GM23338 (cell line): Measurements from ENCODE around the gene DDAH2. TPM values are rescaled to one million over a fixed set of nuclear protein-coding genes. Genes with fewer than 3 reads are reported as not detected.

ENCODE experiments used
- ATAC-seq: fragments of 200-7000 bp; cut with Tn5 transposase; 3 replicates; pipeline ENCODE4 v1.9.1; 2020
- DNase-seq: peaks from one replicate; pipeline ENCODE4 v3.0.0-alpha.2; 2015; ENCODE audit warnings: low spot score
- H2AFZ ChIP-seq: fragments of 200-600 bp; sonication (generic); 2 replicates; pipeline ENCODE4 v1.8.0; 2016; ENCODE audit warnings: antibody characterized with exemption, mild to moderate bottlenecking, moderate library complexity
- H3F3A ChIP-seq: fragments of 200-600 bp; sonication (generic); replicated peaks from 2 replicates; pipeline ENCODE4 v1.8.0; 2017; ENCODE audit warnings: antibody characterized with exemption, mixed run types, low read depth
- H3K27ac ChIP-seq: fragments of 200-600 bp; sonication (generic); 2 replicates; pipeline ENCODE4 v1.6.1; 2016; ENCODE audit warnings: low read depth
- H3K27me3 ChIP-seq: fragments of 200-600 bp; sonication (generic); 2 replicates; pipeline ENCODE4 v1.8.0; 2016; ENCODE audit warnings: mild to moderate bottlenecking, mixed run types, moderate library complexity; ENCODE audit not compliant: insufficient read depth
- H3K36me3 ChIP-seq: fragments of 200-600 bp; sonication (generic); 2 replicates; pipeline ENCODE4 v1.8.0; 2016; ENCODE audit warnings: mild to moderate bottlenecking; ENCODE audit not compliant: insufficient read depth
- H3K4me1 ChIP-seq: fragments of 200-600 bp; sonication (generic); 2 replicates; pipeline ENCODE4 v1.8.0; 2016; ENCODE audit warnings: mild to moderate bottlenecking, moderate library complexity; ENCODE audit not compliant: insufficient read depth
- H3K4me2 ChIP-seq: fragments of 200-600 bp; sonication (generic); 2 replicates; pipeline ENCODE4 v1.7.1; 2017; ENCODE audit warnings: mixed run types
- H3K4me3 ChIP-seq: fragments of 200-600 bp; sonication (generic); 2 replicates; pipeline ENCODE4 v1.6.1; 2016; ENCODE audit warnings: mixed run types
- H3K79me2 ChIP-seq: fragments of 200-600 bp; sonication (generic); replicated peaks from 2 replicates; pipeline ENCODE4 v1.8.0; 2017; ENCODE audit warnings: mild to moderate bottlenecking; ENCODE audit not compliant: insufficient read depth
- H3K9me2 ChIP-seq: fragments of 200-600 bp; sonication (generic); 2 replicates; pipeline ENCODE4 v1.8.0; 2017; ENCODE audit not compliant: insufficient read depth
- H4K20me1 ChIP-seq: fragments of 200-600 bp; sonication (generic); replicated peaks from 2 replicates; pipeline ENCODE4 v1.8.0; 2017; ENCODE audit warnings: mild to moderate bottlenecking; ENCODE audit not compliant: insufficient read depth
- H3K27ac Mint-ChIP-seq: 2 replicates; pipeline ENCODE4 v1.8.0; 2020; ENCODE audit warnings: inconsistent platforms, mild to moderate bottlenecking, moderate library complexity, mixed read lengths
- H3K27me3 Mint-ChIP-seq: 3 replicates; pipeline ENCODE4 v1.8.0; 2022; ENCODE audit warnings: low read depth, mild to moderate bottlenecking, moderate library complexity, mixed read lengths, inconsistent platforms; ENCODE audit not compliant: insufficient read depth, poor library complexity
- H3K36me3 Mint-ChIP-seq: 3 replicates; pipeline ENCODE4 v1.8.0; 2021; ENCODE audit warnings: low read depth, mild to moderate bottlenecking, inconsistent platforms, moderate library complexity, mixed read lengths
- H3K4me1 Mint-ChIP-seq: 3 replicates; pipeline ENCODE4 v1.8.0; 2020; ENCODE audit warnings: mild to moderate bottlenecking, inconsistent platforms, mixed read lengths
- H3K4me3 Mint-ChIP-seq: 3 replicates; pipeline ENCODE4 v1.8.0; 2021; ENCODE audit warnings: moderate library complexity, mild to moderate bottlenecking, inconsistent platforms, mixed read lengths
- H3K9me3 Mint-ChIP-seq: 3 replicates; pipeline ENCODE4 v1.8.0; 2020; ENCODE audit warnings: moderate library complexity, mild to moderate bottlenecking, inconsistent platforms, mixed read lengths
- CREB1 ChIP-seq: fragments of 250-450 bp; sonication (Bioruptor Pico); IDR thresholded peaks from 2 replicates; pipeline ENCODE4 v1.5.0; 2020; ENCODE audit warnings: low read depth, mild to moderate bottlenecking, moderate library complexity
- CTCF ChIP-seq, 2 experiments: fragments of 200-600 bp in 1 of 2; sonication (generic) in 1 of 2; conservative IDR thresholded peaks; 2 replicates each; pipeline versions ENCODE4 v1.5.1 to v1.6.1; 2016 to 2017; ENCODE audit warnings: antibody characterized with exemption in 2 of 2, low read depth in 2 of 2, mild to moderate bottlenecking in 2 of 2, moderate library complexity in 1 of 2
- ETS1 ChIP-seq: IDR thresholded peaks from 2 replicates; pipeline ENCODE4 v1.6.1; 2016; ENCODE audit warnings: antibody characterized with exemption
- EZH2 ChIP-seq: fragments of 200-600 bp; sonication (generic); IDR thresholded peaks from one replicate; pipeline ENCODE4 v1.8.0; 2017; ENCODE audit warnings: antibody characterized with exemption, mild to moderate bottlenecking, low read depth; ENCODE audit not compliant: unreplicated experiment
- EZH2phosphoT487 ChIP-seq: fragments of 200-600 bp; sonication (generic); IDR thresholded peaks from one replicate; pipeline ENCODE4 v1.8.1; 2018; ENCODE audit warnings: antibody characterized with exemption; ENCODE audit not compliant: unreplicated experiment
- JUNB ChIP-seq: IDR thresholded peaks from one replicate; pipeline ENCODE4 v1.6.1; 2016; ENCODE audit warnings: antibody characterized with exemption; ENCODE audit not compliant: unreplicated experiment
- POLR2AphosphoS5 ChIP-seq: IDR thresholded peaks from 2 replicates; pipeline ENCODE4 v1.6.1; 2016; ENCODE audit warnings: antibody characterized with exemption, low read depth
- STAT1 ChIP-seq: IDR thresholded peaks from one replicate; pipeline ENCODE4 v1.6.1; 2016; ENCODE audit warnings: antibody characterized with exemption; ENCODE audit not compliant: unreplicated experiment
- ZNF114 ChIP-seq: fragments of 250-450 bp; sonication (Bioruptor Pico); IDR thresholded peaks from 2 replicates; pipeline ENCODE4 v1.5.0; 2020; ENCODE audit warnings: mild to moderate bottlenecking, moderate library complexity
- ZNF331 ChIP-seq: fragments of 250-450 bp; sonication (Bioruptor Pico); IDR thresholded peaks from 2 replicates; pipeline ENCODE4 v1.5.0; 2020; ENCODE audit warnings: low read depth, mild to moderate bottlenecking, moderate library complexity
- ZNF462 ChIP-seq: fragments of 250-450 bp; sonication (Bioruptor Pico); IDR thresholded peaks from 2 replicates; pipeline ENCODE4 v1.5.0; 2020; ENCODE audit warnings: mild to moderate bottlenecking, moderate library complexity
- polyA plus RNA-seq: library from polyadenylated mRNA; unstranded; fragments of >200 nt; fragmentation: Nextera tagmentation; extraction: Ambion mirVana; gene quantifications from 2 replicates; pipeline ENCODE4 v1.2.1, GENCODE V29; 2016
- total RNA-seq: library from RNA; depleted of rRNA; stranded (reverse); fragments of >200 nt; shearing (Covaris generic); gene quantifications from 2 replicates; pipeline ENCODE4 v1.2.3, GENCODE V29; 2014

The DDAH2 gene
- total and polyA plus RNA-seq, 2 experiments from 2014 or later: 58.7 to 65.1 TPM

GRCh38 chr6:31727717-31728671 is 1.1 kb downstream of the DDAH2 start (continued):
- TF ChIP-seq ZNF462 (CRISPR knock-in tag) (no peak), JUNB (no peak), EZH2 (no peak), ETS1 (no peak)

GRCh38 chr6:31727034-31727716 is 1.9 kb downstream of the DDAH2 start:
- H3K9me3 Mint-ChIP-seq: no peaks in the 10 kb centered on the region; the same call in 2 of the 3 replicates
- peaks cover 43% of the 10 kb centered on the region for H3K36me3 Mint-ChIP-seq
- no peak for DNase-seq
- H3K4me1 ChIP-seq: peaks cover 14% of the 10 kb centered on the region; the same call in 1 of the 2 replicates
- peaks cover 20% of the 10 kb centered on the region for H3K27me3 Mint-ChIP-seq
- peaks cover 8% of the 10 kb centered on the region; the same call in 1 of the 2 replicates for H3K27me3 ChIP-seq
- no peak overlapping the region for H3K4me2 ChIP-seq
- no peaks in the 10 kb centered on the region for H3K9me2 ChIP-seq
- H3K4me3 Mint-ChIP-seq: no peak overlapping the region; the same call in 2 of the 3 replicates
- H3K4me3 ChIP-seq: no peak overlapping the region
- H2AFZ ChIP-seq: no peak overlapping the region
- ATAC-seq: no peak
- H3K27ac Mint-ChIP-seq: no peak overlapping the region
- H3K36me3 ChIP-seq: peaks cover 13% of the 10 kb centered on the region
- no peaks in the 10 kb centered on the region; the same call in 1 of the 2 replicates for H4K20me1 ChIP-seq
- peaks cover 19% of the 10 kb centered on the region; the same call in 2 of the 3 replicates for H3K4me1 Mint-ChIP-seq
- peaks cover 17% of the 10 kb centered on the region for H3F3A ChIP-seq
- H3K27ac ChIP-seq: no peak overlapping the region
- no peaks in the 10 kb centered on the region for H3K79me2 ChIP-seq
- no peak for TF ChIP-seq JUNB
- TF ChIP-seq EZH2phosphoT487: no peak
- TF ChIP-seq CREB1: no peak
- TF ChIP-seq EZH2: no peak
- TF ChIP-seq POLR2AphosphoS5: no peak
- TF ChIP-seq CTCF (conservative IDR thresholded peaks at IDR 0.05; ENCODE audit: low read depth in 2 of 2): no peak
- TF ChIP-seq STAT1: no peak
- no peak for TF ChIP-seq ZNF331 (CRISPR knock-in tag)
- TF ChIP-seq ETS1: no peak
- no peak for TF ChIP-seq ZNF114
